H1 (cell line): Measurements from ENCODE around the gene TRPV4. TPM values are rescaled to one million over a fixed set of nuclear protein-coding genes. Genes with fewer than 3 reads are reported as not detected.

Source experiments
- microRNA-seq, 2 experiments: library from miRNA; unstranded; fragments of <30 nt; microRNA quantifications; one replicate each; pipeline versions ENCODE4 to v1.2.0, GENCODE V29; 2016 to 2020; ENCODE audit warnings: borderline microRNAs expressed in 2 of 2, borderline number of aligned reads in 2 of 2, borderline replicate concordance in 1 of 2
- polyA plus RNA-seq, 7 experiments: library from polyadenylated mRNA; depleted of rRNA in 3 of 7; stranded (reverse) in 5 of 7; unstranded in 2 of 7; fragments of >200 nt in 5 of 7; fragments of 200-250 nt in 2 of 7; gene quantifications; 1 replicate in 5 of 7; 2 replicates in 1 of 7; 4 replicates in 1 of 7; pipeline versions ENCODE4 v1.2.1 to v1.2.3, GENCODE V29; 2011 to 2013; ENCODE audit warnings: missing spikeins in 2 of 7, mixed read lengths in 2 of 7
- small RNA-seq: library from polyadenylated mRNA; stranded (forward); fragments of <200 nt; extraction: miRNeasy Mini kit (QIAGEN cat#:217004); gene quantifications from one replicate; pipeline ENCODE3, GENCODE V24; 2013; ENCODE audit not compliant: insufficient read depth
- total RNA-seq: library from RNA; stranded (reverse); fragmentation: NEBNext Ultra II Directional; extraction: Animal tissue kit (Norgen Biotek cat#: 25700); gene quantifications from 2 replicates; pipeline ENCODE4 v1.2.1, GENCODE V29; 2021

Gene TRPV4
- total and polyA plus RNA-seq, 2 of the 8 experiments (the other 6 are each of a cell fraction or from before 2014, with no cell fraction given): 2.1 to 6.2 TPM

Small RNA genes within 50 kb of the gene (microRNA-seq; reads per million reads assigned to microRNA genes)
- gene MIR4497: 0 reads per million in 2 experiments

Small RNA genes within 50 kb of the gene (small RNA-seq; reads per million reads assigned to genes)
- gene MIR4497: not detected
- not detected for gene RN7SL441P

Other genes with a start within 250 kb of the TRPV4 start
- 1.1 and 1.5 TPM in 2 replicates for gene FAM222A, start 119.6 kb downstream of the TRPV4 start, total RNA-seq
- gene FAM222A, start 119.6 kb downstream of the TRPV4 start, polyA plus RNA-seq (2011; rRNA removed): 0.94 and 1.6 TPM in 2 replicates
- gene GLTP, start 47.1 kb upstream of the TRPV4 start, total RNA-seq: 24.4 and 26.1 TPM in 2 replicates
- gene GLTP, start 47.1 kb upstream of the TRPV4 start, polyA plus RNA-seq (2011; rRNA removed): 9.8 and 10.0 TPM in 2 replicates
- 4.5 TPM in 2 replicates for gene TCHP, start 66.9 kb upstream of the TRPV4 start, total RNA-seq
- 2.8 and 4.8 TPM in 2 replicates for gene TCHP, start 66.9 kb upstream of the TRPV4 start, polyA plus RNA-seq (2011; rRNA removed)
- gene GIT2, start 163.0 kb upstream of the TRPV4 start, total RNA-seq: 18.5 and 20.7 TPM in 2 replicates
- gene GIT2, start 163.0 kb upstream of the TRPV4 start, polyA plus RNA-seq (2011; rRNA removed): 7.8 and 9.6 TPM in 2 replicates
- 16.8 and 17.1 TPM in 2 replicates for gene ANKRD13A, start 166.0 kb upstream of the TRPV4 start, total RNA-seq
- 21.4 and 22.6 TPM in 2 replicates for gene ANKRD13A, start 166.0 kb upstream of the TRPV4 start, polyA plus RNA-seq (2011; rRNA removed)
- 11.4 and 14.4 TPM in 2 replicates for gene C12orf76, start 215.1 kb upstream of the TRPV4 start, total RNA-seq
- gene C12orf76, start 215.1 kb upstream of the TRPV4 start, polyA plus RNA-seq (2011; rRNA removed): 15.9 and 18.6 TPM in 2 replicates